Omental fat pad (tissue), 4 donors: ENCODE data around the gene ERCC6. TPM values are rescaled to one million over a fixed set of nuclear protein-coding genes. Genes with fewer than 3 reads are reported as not detected.

Experiments used
- ATAC-seq: fragments of 150-250 bp; one replicate; pipeline ENCODE4 v1.9.1; 2016; ENCODE audit warnings: mild to moderate bottlenecking, moderate library complexity; ENCODE audit not compliant: low FRiP score
- DNase-seq: peaks from one replicate; pipeline ENCODE4 v3.0.0-alpha.2; 2019; ENCODE audit warnings: low spot score
- total RNA-seq, 4 donors: library from RNA; depleted of rRNA; stranded (reverse); fragments of >200 nt; gene quantifications; one replicate each; pipeline ENCODE4 v1.1.0, GENCODE V29; 2016
- TF ChIP-seq, protein P1 (sequence below), 3 donors: fragments of 450-650 bp; IDR thresholded peaks; one replicate each; pipeline ENCODE4 v1.5.1; 2016 to 2017; ENCODE audit warnings: antibody characterized with exemption in 3 of 3, mild to moderate bottlenecking in 3 of 3, moderate library complexity in 2 of 3

The ERCC6 gene
- total RNA-seq, 4 donors from 2014 or later, result 11.5 to 16.7 (median 11.8) TPM

DNA sequence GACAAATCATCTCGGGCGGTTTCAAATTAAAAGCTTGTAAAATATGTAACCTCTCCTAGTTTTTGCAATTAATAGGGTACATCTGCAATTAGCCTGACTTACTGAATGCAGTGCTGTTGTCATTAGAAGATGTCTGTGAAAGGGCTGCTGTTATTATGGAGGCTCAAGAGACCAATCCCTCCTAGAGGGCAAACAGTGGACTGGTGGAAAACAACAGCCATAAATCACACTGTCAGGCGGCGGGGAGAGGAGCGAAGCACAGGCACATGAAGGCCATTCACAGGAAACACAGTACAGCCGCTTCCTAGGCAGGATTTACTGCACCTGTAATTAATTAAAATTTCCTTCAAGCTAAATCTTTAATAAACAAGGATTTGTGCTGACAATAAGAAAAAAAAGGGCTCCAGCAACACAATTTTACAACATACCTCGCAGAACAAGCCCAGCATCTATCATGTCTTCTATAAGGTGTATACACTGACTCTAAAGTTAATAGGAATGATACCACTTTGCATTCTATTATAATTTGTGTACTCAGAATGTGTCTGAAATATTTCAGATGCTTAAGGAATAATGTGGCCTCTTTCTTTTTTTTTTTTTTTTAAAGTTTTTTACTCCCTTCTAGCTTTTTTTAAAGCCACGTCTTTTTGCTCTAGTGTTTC lies 50.7 kb downstream of the ERCC6 start:
- no peak for DNase-seq
- TF ChIP-seq, protein P1, sequence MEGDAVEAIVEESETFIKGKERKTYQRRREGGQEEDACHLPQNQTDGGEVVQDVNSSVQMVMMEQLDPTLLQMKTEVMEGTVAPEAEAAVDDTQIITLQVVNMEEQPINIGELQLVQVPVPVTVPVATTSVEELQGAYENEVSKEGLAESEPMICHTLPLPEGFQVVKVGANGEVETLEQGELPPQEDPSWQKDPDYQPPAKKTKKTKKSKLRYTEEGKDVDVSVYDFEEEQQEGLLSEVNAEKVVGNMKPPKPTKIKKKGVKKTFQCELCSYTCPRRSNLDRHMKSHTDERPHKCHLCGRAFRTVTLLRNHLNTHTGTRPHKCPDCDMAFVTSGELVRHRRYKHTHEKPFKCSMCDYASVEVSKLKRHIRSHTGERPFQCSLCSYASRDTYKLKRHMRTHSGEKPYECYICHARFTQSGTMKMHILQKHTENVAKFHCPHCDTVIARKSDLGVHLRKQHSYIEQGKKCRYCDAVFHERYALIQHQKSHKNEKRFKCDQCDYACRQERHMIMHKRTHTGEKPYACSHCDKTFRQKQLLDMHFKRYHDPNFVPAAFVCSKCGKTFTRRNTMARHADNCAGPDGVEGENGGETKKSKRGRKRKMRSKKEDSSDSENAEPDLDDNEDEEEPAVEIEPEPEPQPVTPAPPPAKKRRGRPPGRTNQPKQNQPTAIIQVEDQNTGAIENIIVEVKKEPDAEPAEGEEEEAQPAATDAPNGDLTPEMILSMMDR (IDR thresholded peaks at IDR 0.05), result no peak
- no peak for ATAC-seq

DNA sequence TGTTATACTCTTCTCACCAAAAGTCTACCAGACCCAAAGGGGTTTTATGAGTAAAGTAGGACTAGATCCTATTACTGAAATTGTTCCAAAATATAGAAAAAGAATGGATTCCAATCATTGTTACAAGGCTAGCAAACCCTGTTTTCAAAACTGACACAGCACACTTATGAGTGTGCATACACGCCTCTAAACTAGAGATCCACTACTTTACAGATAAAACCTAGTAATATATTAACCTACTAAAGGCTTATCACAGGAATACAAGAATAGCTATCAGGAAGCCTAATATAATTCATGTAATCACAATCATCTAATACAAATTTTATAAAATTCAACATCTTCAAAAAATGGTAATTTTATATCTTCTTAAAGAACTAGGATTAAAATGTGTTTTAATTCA lies 52.2 kb downstream of the ERCC6 start:
- DNase-seq, result no peak
- TF ChIP-seq, protein P1 (IDR thresholded peaks at IDR 0.05), result no peak
- no peak for ATAC-seq

DNA sequence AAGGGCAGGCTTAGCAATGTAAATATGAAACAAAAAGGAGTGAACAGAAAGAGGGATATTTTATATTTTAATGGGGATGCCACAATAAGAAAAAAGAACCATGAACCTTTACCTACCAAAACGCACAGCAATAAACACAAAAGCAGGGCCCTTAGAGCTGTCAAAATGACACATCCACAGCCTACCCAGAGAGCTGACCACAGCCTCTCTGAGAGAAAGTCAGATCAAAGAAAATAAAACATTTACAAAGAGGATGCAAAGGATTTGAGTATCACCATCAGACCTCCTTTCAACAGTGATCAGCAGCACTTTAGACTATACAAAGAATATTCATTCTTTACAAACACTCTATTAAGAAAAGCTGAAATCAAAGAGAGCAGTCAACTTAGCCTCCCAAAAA lies 52.9 kb downstream of the ERCC6 start:
- ATAC-seq (no peak), DNase-seq (no peak)
- TF ChIP-seq, protein P1 (IDR thresholded peaks at IDR 0.05), result no peak

DNA sequence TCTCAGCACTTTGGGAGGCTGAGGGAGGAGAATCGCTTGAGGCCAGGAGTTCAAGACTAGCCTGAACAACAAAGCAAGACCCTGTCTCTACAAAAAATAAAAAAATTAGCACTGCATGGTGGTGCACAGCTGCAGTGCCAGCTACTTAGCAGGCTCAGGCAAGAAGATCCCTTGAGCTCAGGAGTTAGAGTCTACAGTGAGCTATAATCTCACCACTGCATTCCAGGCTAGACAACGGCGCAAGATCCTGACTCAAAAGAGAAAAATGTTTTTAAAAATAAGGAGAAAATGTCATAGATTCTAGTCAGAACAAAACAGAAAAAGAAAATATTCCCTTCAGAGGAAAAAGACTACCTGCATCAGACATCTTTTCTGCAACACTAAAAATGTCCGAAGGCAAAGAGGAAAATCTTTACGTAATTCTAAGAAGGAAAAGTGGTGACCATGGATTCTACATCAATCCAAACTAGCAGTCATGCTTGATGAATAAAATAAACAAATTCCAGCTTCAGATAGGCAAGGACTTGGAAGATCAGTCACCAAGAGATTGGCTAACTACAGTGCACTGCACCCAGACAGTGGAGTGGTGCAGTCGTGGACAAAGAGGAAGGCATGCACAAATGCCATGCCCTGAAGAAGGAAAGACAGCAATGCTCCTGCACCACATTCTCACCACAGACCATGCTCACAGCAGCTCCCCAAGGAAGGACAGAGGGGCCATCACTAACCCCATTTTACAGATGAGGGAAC lies 54.3 kb downstream of the ERCC6 start:
- no peak for ATAC-seq
- DNase-seq, result no peak
- TF ChIP-seq, protein P1 (IDR thresholded peaks at IDR 0.05), result no peak

DNA sequence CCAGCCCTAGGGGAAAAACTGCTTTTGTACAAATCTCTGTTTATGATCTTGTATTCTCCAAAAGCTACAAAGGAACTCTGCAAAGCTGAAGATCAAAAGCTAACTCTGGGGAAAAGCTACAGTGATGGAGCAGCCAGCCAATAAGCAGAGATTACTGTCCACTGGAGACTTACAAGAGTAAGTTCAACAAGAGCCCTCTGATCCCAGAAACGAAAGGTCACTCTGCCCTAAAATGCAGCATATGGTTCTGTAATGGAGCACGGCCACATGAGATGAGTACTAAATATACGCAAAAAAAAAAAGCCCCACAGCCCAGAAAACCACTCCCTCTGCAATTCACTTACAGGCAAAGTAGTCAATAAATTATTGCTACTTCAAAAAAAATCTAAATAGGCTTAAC lies 60.1 kb downstream of the ERCC6 start:
- no peak for ATAC-seq
- DNase-seq, result no peak
- TF ChIP-seq, protein P1 (IDR thresholded peaks at IDR 0.05), result no peak

DNA sequence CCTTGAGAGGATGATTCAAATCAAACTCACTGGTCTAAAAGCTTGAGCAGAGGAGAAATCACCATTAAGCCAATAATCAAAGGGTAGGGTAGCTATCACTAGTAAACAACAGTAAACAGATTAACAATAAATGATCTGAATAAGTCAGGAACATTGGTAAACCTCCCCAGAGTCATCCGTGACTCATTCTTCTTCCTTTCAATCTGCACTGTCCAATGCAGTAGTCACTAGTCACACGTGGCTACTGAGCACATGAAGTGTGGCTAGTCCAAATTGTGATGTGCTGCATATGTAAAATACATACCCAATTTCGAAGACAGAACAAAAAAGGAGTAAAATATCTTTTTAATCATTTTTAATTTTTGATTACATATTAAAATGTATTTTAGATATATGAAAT lies 64.0 kb downstream of the ERCC6 start:
- DNase-seq, result no peak
- TF ChIP-seq, protein P1 (IDR thresholded peaks at IDR 0.05), result no peak
- ATAC-seq, result no peak

DNA sequence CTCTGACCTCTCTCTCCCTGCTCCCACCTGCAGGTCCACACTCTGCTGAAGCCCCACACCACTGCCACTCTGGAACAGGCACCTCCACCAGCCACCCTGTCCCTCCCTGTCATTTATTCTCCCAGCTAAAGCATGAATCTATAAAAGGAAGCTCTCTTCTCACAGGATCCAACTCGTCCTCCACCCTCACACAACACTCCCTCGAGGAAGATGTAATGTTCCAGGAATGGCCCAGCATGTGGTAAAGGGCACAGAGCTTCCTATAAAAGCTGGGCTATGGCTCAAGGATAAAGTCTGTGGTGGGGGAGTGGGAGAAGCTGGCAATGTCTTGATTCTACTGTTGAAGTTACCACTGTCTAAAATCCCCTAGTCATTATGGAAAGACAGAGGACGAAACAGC lies 67.4 kb downstream of the ERCC6 start:
- no peak for DNase-seq
- TF ChIP-seq, protein P1 (IDR thresholded peaks at IDR 0.05), result no peak
- ATAC-seq, result no peak
